LNCAP (cell line): Measurements from ENCODE around the gene C1GALT1.

Experiments used
- TF ChIP-seq, protein P1 (sequence below): fragments of 450-650 bp; IDR thresholded peaks from 2 replicates; pipeline ENCODE4 v1.5.1; 2017; ENCODE audit warnings: mild to moderate bottlenecking

The C1GALT1 gene

DNA sequence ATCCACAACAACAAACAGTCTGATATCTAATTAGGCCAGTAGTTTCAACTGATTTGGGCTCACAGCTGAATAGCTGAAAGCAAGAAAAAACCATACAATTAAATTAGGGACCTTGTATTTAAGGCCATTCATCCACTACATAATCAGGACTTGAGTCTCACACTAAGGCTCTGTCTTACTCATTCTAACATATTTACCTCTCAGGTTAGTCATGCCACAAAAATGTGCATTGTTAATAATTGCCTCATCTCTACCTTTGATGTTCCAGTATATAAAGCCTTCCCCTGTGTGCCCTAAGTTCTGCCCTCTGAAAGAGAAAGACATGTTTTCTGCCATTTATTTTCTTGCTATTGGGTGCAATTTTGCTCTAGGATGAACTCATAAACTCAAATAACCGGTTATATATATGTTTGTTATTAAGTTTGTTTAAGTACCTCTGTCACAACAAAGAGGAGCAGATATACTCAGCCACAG lies 5.3 kb upstream of the C1GALT1 start:
- TF ChIP-seq, protein P1, sequence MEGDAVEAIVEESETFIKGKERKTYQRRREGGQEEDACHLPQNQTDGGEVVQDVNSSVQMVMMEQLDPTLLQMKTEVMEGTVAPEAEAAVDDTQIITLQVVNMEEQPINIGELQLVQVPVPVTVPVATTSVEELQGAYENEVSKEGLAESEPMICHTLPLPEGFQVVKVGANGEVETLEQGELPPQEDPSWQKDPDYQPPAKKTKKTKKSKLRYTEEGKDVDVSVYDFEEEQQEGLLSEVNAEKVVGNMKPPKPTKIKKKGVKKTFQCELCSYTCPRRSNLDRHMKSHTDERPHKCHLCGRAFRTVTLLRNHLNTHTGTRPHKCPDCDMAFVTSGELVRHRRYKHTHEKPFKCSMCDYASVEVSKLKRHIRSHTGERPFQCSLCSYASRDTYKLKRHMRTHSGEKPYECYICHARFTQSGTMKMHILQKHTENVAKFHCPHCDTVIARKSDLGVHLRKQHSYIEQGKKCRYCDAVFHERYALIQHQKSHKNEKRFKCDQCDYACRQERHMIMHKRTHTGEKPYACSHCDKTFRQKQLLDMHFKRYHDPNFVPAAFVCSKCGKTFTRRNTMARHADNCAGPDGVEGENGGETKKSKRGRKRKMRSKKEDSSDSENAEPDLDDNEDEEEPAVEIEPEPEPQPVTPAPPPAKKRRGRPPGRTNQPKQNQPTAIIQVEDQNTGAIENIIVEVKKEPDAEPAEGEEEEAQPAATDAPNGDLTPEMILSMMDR, result no peak

DNA sequence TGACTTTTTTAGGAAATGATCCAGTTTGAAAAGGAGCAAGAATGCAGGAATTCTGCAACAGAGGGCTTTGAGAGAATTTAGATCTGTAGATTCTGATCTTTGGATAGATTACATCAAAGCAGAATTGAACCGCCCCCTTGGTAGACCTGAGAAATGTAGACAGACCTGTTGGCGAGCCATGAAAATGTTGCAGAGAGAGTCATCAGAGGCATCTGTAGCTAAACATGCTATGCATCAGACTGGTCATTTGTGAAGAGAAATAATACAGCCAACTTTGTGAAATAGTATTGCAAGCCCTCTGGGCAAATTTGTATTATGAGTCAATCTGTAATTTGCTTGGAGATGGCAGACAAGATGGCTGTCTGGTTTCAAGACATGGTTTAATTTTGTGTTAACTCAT lies 4.3 kb upstream of the C1GALT1 start:
- TF ChIP-seq, protein P1, result no peak

DNA sequence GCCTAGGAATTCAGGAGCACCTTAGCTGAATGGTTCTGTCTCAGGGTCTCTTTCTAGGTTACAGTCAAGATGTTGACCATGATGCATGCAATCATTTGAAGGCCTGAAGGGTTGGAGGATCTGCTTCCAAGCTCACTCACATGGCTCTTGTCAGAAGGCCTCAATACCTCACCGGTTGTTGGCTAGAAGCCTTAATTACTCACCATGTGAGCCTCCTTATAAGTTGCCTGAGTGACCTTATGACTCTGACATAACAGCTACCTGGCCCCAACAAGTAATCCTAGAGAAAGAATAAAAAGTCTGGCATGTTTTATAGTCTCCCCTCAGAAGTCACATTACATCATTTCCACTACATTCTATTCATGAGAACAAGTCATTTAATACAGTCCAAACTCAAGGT lies 3.4 kb upstream of the C1GALT1 start:
- TF ChIP-seq, protein P1, result no peak

DNA sequence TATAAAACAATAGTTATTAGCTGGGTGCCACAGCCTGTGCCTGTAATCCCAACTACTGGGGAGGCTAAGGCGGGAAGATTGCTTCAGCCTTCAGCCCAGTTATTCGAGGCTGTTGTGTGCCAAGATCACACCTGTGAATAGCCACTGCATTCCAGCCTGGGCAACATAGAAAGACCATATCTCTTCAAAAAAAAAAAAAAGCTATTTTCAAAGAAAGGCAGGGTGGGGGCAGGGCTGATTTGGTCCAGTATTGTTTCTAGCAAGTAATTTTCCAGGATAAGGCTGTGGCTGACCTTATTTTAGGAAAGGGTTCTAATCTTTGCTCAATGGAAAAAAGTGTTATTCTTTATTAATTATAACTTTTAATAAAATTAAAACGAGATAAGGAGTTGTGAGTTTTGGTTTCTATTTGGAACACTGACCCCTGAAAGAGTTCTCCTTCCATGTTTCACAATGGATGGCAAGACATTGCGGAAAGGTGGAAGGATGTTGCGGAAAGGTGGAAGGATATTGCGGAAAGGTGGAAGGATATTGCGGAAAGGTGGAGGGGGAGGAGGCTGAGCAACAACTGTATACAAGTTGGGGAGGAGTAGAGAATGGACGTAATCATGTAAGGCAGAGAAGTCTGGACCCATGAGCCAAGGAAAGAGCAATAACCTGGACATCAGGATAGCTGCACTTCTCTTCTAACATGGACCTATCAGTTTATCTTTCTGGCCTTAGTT lies 1.5 kb upstream of the C1GALT1 start:
- TF ChIP-seq, protein P1, result no peak

DNA sequence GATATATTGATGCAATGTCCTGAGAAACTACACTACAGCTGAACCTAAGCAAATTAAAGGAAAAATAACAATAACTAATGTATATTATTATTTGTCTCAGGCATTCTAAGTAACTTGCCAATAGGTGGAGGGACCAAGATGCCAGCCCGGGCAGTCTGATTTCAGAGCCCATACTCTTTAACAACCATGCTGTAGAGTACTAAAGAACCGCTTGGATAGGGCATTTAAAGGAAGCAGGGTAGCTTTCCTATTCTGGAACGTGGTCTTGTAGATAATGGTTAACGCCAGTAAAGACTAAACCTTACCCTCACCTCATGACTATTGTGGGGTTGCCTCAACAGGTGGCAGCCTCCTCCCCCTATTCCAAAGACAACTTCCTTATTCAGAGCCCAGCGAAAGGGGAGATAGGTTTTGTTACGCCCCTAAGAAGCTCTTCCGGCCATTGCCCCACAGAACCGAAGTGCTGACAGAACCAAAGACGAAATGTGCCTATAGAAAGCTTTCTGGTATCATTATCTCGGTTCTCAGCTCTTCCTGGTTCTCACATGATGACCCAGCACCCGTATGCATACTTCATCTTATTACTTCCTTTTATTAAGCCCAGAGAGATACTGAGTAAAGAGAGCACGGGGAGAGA lies 707 bp upstream of the C1GALT1 start:
- TF ChIP-seq, protein P1, result no peak

DNA sequence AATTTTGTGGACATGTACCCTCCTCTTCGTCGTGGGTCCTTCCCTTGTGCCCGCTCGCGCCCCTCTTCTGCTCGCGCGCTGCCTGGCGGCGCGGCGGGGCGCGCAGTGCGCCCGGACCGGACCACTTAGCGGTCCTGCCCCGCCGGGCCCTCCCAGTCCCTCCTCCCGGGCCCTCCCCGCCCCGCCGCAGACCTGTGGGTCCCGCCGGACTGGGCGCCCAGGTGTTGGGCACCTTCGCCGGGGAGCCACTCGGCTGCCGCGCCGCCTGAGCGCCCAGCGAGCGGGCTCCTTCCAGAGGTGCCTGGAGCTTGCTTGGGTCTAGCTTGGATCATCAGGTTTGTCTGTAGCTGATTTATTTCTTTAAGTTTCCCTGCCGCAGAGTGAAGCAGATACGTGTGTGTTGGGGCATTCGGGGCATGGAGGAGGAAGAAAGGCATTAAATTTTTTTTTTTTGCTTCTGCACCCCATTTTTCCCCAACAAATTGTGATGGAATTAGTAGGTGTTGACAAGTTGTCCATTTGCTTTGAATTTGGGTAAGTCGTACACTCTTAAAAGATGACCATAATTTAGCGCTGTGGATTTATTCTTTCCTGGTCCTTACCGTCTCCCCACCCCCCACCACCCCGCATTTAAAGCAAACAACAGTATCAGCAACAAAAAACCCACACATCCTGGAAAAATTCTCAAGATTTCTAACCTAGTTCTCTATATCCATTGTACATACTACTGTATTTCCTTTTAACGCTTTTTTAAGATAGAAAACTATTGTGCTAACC lies 905 bp downstream of the C1GALT1 start:
- TF ChIP-seq, protein P1, result no peak

DNA sequence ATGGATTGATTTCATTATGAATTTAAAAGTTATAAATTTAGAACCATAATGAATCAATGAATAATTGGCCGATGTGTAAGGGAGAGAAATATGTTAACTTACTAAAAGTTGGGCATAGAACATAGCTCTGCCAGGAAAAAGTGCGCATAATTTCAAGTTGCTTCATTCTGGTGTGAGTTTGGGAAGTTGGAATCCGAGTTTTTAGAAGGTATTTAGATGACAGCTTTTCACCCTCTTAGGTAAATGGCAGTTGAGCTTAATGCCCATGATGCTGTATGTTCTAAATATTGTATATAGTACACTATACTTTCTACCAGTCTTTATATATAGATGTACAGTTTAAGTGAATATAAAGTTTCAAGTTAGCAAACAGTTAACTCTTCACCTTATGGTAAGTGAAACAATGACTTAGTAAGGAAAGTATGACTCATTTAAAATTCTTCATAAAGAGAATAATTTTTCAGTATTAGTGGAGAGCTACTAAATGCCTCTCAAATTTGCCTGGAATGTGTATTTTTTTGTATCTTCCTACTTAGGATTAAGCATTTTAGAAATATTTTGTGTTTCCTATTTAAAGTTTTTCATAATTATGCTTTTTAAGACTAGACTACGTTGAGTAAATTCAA lies 1.6 kb downstream of the C1GALT1 start:
- TF ChIP-seq, protein P1, result no peak
